SK-N-SH treated with all-trans-retinoic acid at 6 μM for 48 hours (cell line): ENCODE data around the gene INSR.
A peak's percentile ranks its signal among the peaks of the same experiment; 100 is the strongest.

ENCODE experiments used
- ATAC-seq: fragments of 200-7000 bp; cut with Tn5 transposase; 3 replicates; pipeline ENCODE4 v1.9.1; 2020; ENCODE audit warnings: mild to moderate bottlenecking, moderate library complexity
- ARNTL ChIP-seq: fragments of 450-650 bp; formaldehyde crosslinking; IDR thresholded peaks from 2 replicates; pipeline ENCODE4 v1.5.0; 2020; ENCODE audit warnings: low read depth, mild to moderate bottlenecking, moderate library complexity, borderline replicate concordance
- BACH2 ChIP-seq: fragments of 250-450 bp; sonication (Bioruptor Pico); IDR thresholded peaks from 2 replicates; pipeline ENCODE4 v1.9.0; 2021; ENCODE audit warnings: mild to moderate bottlenecking, borderline replicate concordance
- CSDC2 ChIP-seq: fragments of 250-450 bp; sonication (Bioruptor Pico); IDR thresholded peaks from 2 replicates; pipeline ENCODE4 v1.5.0; 2020; ENCODE audit warnings: mild to moderate bottlenecking, moderate library complexity
- ESRRG ChIP-seq: fragments of 250-450 bp; sonication (Bioruptor Pico); IDR thresholded peaks from 2 replicates; pipeline ENCODE4 v1.6.1; 2021; ENCODE audit warnings: mild to moderate bottlenecking
- GLIS3 ChIP-seq: fragments of 250-450 bp; sonication (Bioruptor Pico); IDR thresholded peaks from 2 replicates; pipeline ENCODE4 v1.5.0; 2020; ENCODE audit warnings: mild to moderate bottlenecking, moderate library complexity
- ISL1 ChIP-seq: fragments of 250-450 bp; sonication (Bioruptor Pico); IDR thresholded peaks from 2 replicates; pipeline ENCODE4 v2.1.2; 2022; ENCODE audit warnings: mild to moderate bottlenecking, moderate library complexity
- OSR1 ChIP-seq: fragments of 250-450 bp; sonication (Bioruptor Pico); IDR thresholded peaks from 2 replicates; pipeline ENCODE4 v1.8.0; 2022; ENCODE audit warnings: moderate library complexity, mild to moderate bottlenecking, inconsistent platforms
- PPARA ChIP-seq: fragments of 250-450 bp; sonication (Bioruptor Pico); IDR thresholded peaks from 2 replicates; pipeline ENCODE4 v1.5.0; 2020; ENCODE audit warnings: mild to moderate bottlenecking, borderline replicate concordance
- RARB ChIP-seq: fragments of 250-450 bp; sonication (Bioruptor Pico); IDR thresholded peaks from 2 replicates; pipeline ENCODE4 v1.8.0; 2021; ENCODE audit warnings: mild to moderate bottlenecking, moderate library complexity
- SNAI2 ChIP-seq: fragments of 250-450 bp; sonication (Bioruptor Pico); IDR thresholded peaks from 2 replicates; pipeline ENCODE4 v1.5.0; 2020; ENCODE audit warnings: mild to moderate bottlenecking, moderate library complexity
- ZC3H10 ChIP-seq: fragments of 250-450 bp; sonication (Bioruptor Pico); IDR thresholded peaks from 2 replicates; pipeline ENCODE4 v1.5.1; 2021; ENCODE audit warnings: mild to moderate bottlenecking, moderate library complexity
- ZFP3 ChIP-seq: fragments of 250-450 bp; sonication (Bioruptor Pico); IDR thresholded peaks from 2 replicates; pipeline ENCODE4 v1.5.0; 2020; ENCODE audit warnings: mild to moderate bottlenecking, moderate library complexity
- ZNF70 ChIP-seq: fragments of 450-650 bp; formaldehyde crosslinking; IDR thresholded peaks from 2 replicates; pipeline ENCODE4 v1.5.0; 2020; ENCODE audit warnings: mild to moderate bottlenecking, moderate library complexity
- ZNF8 ChIP-seq: fragments of 450-650 bp; formaldehyde crosslinking; IDR thresholded peaks from 2 replicates; pipeline ENCODE4 v1.5.0; 2020; ENCODE audit warnings: mild to moderate bottlenecking, moderate library complexity
- TF ChIP-seq, protein P1 (sequence below): fragments of 250-450 bp; sonication (Bioruptor Pico); IDR thresholded peaks from 2 replicates; pipeline ENCODE4 v1.8.0; 2020; ENCODE audit warnings: mild to moderate bottlenecking, moderate library complexity, borderline replicate concordance
- TF ChIP-seq, protein P2 (sequence below): fragments of 250-450 bp; sonication (Bioruptor Pico); IDR thresholded peaks from 2 replicates; pipeline ENCODE4 v1.5.1; 2020; ENCODE audit warnings: low read depth, mild to moderate bottlenecking, moderate library complexity
- TF ChIP-seq, protein P3 (sequence below): fragments of 250-450 bp; sonication (Bioruptor Pico); IDR thresholded peaks from 2 replicates; pipeline ENCODE4 v1.8.0; 2021; ENCODE audit warnings: low read depth, mild to moderate bottlenecking, moderate library complexity, borderline replicate concordance
- TF ChIP-seq, protein P4 (sequence below): fragments of 250-450 bp; sonication (Bioruptor Pico); IDR thresholded peaks from 2 replicates; pipeline ENCODE4 v1.5.0; 2020; ENCODE audit warnings: mild to moderate bottlenecking, moderate library complexity
- TF ChIP-seq, protein P5 (sequence below): fragments of 250-450 bp; sonication (Bioruptor Pico); IDR thresholded peaks from 2 replicates; pipeline ENCODE4 v1.5.1; 2021; ENCODE audit warnings: mild to moderate bottlenecking, moderate library complexity

INSR gene

DNA sequence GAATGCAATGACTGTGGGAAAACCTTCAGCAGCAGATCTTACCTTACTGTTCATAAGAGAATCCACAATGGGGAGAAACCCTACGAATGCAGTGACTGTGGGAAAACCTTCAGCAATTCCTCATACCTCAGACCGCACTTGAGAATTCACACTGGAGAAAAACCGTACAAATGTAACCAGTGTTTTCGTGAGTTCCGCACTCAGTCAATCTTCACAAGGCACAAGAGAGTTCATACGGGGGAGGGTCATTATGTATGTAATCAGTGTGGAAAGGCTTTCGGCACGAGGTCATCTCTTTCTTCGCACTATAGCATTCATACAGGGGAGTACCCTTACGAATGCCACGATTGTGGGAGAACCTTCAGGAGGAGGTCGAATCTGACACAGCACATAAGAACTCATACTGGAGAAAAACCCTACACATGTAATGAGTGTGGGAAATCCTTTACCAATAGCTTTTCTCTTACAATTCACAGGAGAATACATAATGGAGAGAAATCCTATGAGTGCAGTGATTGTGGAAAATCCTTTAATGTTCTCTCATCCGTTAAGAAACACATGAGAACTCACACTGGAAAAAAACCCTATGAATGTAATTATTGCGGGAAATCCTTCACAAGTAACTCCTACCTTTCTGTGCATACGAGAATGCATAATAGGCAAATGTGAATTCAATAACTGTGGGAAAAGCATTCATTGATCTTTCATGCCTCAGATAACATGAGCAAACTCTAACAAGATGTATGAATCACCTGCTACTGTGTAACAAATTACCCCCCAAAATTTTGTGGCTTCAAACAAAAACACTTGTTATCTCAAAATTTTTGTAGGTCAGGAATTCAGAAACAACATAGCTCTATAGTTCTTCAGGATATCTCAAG lies 210.9 kb downstream of the INSR start:
- ATAC-seq = no peak
- TF ChIP-seq ZNF8 (CRISPR knock-in tag) (0 out of 2 replicates have a peak, but pooled peaks have one; percentile 40), ZFP3 (peak; percentile 68; the same call in 1 of the 2 replicates)
- TF ChIP-seq, protein P1, sequence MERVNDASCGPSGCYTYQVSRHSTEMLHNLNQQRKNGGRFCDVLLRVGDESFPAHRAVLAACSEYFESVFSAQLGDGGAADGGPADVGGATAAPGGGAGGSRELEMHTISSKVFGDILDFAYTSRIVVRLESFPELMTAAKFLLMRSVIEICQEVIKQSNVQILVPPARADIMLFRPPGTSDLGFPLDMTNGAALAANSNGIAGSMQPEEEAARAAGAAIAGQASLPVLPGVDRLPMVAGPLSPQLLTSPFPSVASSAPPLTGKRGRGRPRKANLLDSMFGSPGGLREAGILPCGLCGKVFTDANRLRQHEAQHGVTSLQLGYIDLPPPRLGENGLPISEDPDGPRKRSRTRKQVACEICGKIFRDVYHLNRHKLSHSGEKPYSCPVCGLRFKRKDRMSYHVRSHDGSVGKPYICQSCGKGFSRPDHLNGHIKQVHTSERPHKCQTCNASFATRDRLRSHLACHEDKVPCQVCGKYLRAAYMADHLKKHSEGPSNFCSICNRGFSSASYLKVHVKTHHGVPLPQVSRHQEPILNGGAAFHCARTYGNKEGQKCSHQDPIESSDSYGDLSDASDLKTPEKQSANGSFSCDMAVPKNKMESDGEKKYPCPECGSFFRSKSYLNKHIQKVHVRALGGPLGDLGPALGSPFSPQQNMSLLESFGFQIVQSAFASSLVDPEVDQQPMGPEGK (CRISPR knock-in tag) = no peak

DNA sequence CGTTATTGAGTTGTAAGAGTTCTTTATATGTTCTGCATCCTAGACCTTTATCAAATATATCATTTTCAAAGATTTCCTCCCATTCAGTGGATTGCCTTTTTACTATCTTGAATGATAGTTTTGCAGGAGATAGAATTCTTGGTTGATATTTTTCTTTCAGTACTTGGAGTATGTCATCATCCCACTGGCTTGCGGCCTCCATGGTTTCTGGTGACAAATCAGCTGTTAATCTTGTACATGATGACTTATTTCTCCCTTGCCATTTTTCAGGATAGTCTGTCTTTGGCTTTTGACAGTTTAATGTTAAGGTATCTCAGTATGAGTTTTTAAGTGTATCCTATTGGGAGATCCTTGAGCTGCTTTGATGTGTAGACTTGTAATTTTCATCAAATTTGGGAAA lies 216.2 kb downstream of the INSR start:
- no peak for ATAC-seq
- TF ChIP-seq ZNF70 (CRISPR knock-in tag) (no peak), BACH2 (no peak)
- TF ChIP-seq, all 23 proteins: peak for 0

DNA sequence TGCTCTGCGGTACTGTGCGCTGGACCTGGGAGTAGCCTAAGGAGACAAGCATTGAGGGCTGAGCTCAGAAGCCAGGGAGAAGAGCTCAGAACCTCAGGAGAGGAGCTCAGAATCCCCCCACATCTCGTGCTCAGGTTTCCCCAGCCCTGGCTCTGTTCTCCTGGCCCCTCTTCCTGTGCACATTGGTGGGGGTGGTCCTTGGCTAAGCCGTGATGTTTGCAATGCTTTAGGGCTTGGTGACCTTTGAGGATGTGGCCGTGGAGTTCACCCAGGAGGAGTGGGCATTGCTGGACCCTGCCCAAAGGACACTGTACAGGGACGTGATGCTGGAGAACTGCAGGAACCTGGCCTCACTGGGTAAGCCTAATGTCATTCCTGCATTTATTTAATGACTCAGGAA lies 218.1 kb downstream of the INSR start:
- ATAC-seq = no peak
- TF ChIP-seq ZC3H10 (CRISPR knock-in tag) = no peak
- TF ChIP-seq, protein P2, sequence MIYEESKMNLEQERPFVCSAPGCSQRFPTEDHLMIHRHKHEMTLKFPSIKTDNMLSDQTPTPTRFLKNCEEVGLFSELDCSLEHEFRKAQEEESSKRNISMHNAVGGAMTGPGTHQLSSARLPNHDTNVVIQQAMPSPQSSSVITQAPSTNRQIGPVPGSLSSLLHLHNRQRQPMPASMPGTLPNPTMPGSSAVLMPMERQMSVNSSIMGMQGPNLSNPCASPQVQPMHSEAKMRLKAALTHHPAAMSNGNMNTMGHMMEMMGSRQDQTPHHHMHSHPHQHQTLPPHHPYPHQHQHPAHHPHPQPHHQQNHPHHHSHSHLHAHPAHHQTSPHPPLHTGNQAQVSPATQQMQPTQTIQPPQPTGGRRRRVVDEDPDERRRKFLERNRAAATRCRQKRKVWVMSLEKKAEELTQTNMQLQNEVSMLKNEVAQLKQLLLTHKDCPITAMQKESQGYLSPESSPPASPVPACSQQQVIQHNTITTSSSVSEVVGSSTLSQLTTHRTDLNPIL (CRISPR knock-in tag) = no peak
- TF ChIP-seq ISL1 (CRISPR knock-in tag) = no peak
- TF ChIP-seq ZNF70 (CRISPR knock-in tag) = no peak
- TF ChIP-seq, protein P3, sequence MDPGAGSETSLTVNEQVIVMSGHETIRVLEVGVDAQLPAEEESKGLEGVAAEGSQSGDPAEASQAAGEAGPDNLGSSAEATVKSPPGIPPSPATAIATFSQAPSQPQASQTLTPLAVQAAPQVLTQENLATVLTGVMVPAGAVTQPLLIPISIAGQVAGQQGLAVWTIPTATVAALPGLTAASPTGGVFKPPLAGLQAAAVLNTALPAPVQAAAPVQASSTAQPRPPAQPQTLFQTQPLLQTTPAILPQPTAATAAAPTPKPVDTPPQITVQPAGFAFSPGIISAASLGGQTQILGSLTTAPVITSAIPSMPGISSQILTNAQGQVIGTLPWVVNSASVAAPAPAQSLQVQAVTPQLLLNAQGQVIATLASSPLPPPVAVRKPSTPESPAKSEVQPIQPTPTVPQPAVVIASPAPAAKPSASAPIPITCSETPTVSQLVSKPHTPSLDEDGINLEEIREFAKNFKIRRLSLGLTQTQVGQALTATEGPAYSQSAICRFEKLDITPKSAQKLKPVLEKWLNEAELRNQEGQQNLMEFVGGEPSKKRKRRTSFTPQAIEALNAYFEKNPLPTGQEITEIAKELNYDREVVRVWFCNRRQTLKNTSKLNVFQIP (CRISPR knock-in tag) = no peak
- no peak for TF ChIP-seq ARNTL
- TF ChIP-seq OSR1 (CRISPR knock-in tag) = no peak
- TF ChIP-seq, protein P4, sequence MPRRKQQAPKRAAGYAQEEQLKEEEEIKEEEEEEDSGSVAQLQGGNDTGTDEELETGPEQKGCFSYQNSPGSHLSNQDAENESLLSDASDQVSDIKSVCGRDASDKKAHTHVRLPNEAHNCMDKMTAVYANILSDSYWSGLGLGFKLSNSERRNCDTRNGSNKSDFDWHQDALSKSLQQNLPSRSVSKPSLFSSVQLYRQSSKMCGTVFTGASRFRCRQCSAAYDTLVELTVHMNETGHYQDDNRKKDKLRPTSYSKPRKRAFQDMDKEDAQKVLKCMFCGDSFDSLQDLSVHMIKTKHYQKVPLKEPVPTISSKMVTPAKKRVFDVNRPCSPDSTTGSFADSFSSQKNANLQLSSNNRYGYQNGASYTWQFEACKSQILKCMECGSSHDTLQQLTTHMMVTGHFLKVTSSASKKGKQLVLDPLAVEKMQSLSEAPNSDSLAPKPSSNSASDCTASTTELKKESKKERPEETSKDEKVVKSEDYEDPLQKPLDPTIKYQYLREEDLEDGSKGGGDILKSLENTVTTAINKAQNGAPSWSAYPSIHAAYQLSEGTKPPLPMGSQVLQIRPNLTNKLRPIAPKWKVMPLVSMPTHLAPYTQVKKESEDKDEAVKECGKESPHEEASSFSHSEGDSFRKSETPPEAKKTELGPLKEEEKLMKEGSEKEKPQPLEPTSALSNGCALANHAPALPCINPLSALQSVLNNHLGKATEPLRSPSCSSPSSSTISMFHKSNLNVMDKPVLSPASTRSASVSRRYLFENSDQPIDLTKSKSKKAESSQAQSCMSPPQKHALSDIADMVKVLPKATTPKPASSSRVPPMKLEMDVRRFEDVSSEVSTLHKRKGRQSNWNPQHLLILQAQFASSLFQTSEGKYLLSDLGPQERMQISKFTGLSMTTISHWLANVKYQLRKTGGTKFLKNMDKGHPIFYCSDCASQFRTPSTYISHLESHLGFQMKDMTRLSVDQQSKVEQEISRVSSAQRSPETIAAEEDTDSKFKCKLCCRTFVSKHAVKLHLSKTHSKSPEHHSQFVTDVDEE = no peak
- no peak for TF ChIP-seq RARB
- no peak for TF ChIP-seq SNAI2 (CRISPR knock-in tag)
- TF ChIP-seq, protein P1 (CRISPR knock-in tag) = no peak
- no peak for TF ChIP-seq BACH2
- TF ChIP-seq ZNF8 (CRISPR knock-in tag) = no peak
- no peak for TF ChIP-seq PPARA (CRISPR knock-in tag)
- no peak for TF ChIP-seq CSDC2 (CRISPR knock-in tag)
- TF ChIP-seq, protein P5, sequence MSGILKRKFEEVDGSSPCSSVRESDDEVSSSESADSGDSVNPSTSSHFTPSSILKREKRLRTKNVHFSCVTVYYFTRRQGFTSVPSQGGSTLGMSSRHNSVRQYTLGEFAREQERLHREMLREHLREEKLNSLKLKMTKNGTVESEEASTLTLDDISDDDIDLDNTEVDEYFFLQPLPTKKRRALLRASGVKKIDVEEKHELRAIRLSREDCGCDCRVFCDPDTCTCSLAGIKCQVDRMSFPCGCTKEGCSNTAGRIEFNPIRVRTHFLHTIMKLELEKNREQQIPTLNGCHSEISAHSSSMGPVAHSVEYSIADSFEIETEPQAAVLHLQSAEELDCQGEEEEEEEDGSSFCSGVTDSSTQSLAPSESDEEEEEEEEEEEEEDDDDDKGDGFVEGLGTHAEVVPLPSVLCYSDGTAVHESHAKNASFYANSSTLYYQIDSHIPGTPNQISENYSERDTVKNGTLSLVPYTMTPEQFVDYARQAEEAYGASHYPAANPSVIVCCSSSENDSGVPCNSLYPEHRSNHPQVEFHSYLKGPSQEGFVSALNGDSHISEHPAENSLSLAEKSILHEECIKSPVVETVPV (CRISPR knock-in tag) = no peak
- no peak for TF ChIP-seq GLIS3 (CRISPR knock-in tag)
- no peak for TF ChIP-seq ESRRG
